ENCODE results near the gene MUC5AC.
A peak's percentile ranks its signal among the peaks of the same experiment; 100 is the strongest.

MUC5AC gene

DNA sequence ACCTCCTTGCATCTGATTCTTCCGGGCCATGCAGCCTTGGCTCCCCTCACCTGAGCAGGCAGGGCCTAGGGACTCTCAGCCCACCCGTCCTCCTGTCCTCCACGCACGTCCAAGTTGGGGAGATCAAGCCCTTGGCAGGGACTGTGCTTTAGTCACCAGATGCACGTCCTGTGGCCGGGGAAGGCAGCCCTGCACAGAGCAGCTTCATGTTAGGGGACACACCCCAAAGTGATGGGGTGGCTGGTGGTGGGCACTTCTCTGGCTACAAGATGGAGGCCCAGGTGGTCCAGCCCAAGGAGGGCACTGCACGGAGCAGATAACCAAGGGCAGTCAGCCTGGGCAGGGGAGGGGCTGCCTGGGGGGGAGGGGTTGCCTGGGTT is 66.3 kb downstream of the MUC5AC start:
- TF ChIP-seq, protein P1, sequence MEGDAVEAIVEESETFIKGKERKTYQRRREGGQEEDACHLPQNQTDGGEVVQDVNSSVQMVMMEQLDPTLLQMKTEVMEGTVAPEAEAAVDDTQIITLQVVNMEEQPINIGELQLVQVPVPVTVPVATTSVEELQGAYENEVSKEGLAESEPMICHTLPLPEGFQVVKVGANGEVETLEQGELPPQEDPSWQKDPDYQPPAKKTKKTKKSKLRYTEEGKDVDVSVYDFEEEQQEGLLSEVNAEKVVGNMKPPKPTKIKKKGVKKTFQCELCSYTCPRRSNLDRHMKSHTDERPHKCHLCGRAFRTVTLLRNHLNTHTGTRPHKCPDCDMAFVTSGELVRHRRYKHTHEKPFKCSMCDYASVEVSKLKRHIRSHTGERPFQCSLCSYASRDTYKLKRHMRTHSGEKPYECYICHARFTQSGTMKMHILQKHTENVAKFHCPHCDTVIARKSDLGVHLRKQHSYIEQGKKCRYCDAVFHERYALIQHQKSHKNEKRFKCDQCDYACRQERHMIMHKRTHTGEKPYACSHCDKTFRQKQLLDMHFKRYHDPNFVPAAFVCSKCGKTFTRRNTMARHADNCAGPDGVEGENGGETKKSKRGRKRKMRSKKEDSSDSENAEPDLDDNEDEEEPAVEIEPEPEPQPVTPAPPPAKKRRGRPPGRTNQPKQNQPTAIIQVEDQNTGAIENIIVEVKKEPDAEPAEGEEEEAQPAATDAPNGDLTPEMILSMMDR (IDR thresholded peaks at IDR 0.05; ENCODE audit: low read depth, low read length, missing control alignments) = no peak
- DNase-seq (ENCODE audit: extremely low read depth, low read depth) = no peak
- H3K4me3 ChIP-seq (replicated peaks; ENCODE audit: low read depth, low read length) = no peak overlapping the region

DNA sequence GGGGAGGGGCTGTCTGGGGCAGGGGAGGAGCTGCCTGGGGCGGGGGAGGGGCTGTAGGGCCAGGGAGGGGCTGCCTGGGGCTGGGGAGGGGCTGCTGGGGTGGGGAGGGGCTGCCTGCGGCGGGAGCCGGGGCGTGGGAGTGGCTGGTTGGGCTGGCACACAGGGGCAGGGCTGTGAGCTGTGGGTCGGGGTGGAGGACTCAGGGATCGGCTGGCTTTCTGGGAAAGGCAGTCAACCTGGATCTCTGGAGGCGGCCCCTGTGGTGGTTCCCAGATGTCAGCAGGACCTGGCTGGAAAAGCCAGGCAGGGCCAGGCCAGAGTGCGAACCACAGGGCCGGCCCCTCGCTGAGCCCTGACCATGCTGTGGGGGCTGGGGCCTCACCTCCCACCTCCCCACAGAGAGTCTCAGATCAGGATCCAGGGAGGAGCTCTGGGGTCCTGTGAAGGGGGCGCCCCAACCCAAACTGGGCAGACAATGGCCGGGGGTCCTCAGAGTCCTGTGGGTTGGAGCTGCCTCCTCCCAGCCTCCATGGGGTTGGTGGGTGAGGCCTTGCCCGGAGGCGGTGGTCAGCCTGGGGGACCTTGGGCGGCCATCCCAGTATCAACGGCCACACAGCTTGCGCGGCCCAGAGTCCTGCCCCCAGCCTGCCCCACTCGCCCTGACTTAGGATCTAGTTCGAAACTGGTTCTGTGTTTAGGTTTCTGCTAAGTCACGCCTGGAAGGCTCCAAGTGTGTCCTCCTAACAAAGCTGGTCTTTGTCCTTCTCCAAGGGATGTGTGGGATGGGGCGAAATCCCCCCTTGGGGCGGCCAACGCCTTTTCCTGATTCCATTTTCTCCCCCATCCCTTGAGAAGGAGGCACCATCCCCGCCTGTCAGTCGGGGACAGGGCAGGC is 67.0 kb downstream of the MUC5AC start:
- no peak for DNase-seq (ENCODE audit: extremely low read depth, low read depth)
- TF ChIP-seq, protein P1 (IDR thresholded peaks at IDR 0.05; ENCODE audit: low read depth, low read length, missing control alignments) = no peak
- H3K4me3 ChIP-seq (replicated peaks; ENCODE audit: low read depth, low read length) = no peak overlapping the region

DNA sequence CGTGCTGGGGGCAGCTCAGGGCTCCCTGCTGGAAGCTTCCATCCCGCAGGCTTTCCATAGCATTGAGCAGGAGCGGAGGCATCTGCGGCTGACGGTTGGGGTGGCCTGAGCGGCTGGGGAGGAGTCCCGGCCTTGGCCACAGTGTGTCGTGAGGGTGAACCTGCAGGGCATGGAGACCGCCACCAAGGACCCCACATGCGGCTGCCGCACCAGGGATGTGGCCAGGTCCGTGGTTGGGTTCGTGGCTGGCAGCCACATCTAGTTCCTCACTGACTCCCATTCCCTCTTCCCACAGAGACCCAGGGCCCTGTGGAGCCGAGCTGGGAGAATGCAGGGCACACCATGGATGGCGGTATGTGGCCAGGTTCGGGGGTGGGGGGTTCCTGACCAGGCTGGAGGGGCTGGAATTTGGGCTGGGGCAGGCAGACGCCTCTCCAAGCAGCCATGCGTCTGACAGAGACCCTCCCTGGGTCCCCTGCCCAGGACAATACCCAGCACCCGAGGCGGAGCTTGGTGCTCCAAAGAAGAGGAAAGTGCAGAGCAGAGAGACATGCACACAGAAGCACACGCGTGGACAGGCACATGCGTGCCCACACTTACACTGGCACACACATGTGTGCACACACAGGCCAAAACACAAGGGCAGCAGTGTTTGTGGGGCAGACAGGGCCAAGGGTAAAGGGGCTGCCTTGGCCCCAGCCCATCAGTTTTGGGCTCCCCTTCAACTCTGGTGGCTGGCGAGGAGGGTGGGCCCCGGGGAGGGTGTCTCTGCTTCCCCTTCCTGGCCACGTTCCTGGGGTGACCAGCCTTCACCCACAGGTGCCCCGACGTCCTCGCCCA is 67.9 kb downstream of the MUC5AC start:
- DNase-seq (ENCODE audit: extremely low read depth, low read depth) = no peak
- no peak overlapping the region for H3K4me3 ChIP-seq (replicated peaks; ENCODE audit: low read depth, low read length)
- TF ChIP-seq, protein P1 (IDR thresholded peaks at IDR 0.05; ENCODE audit: low read depth, low read length, missing control alignments) = no peak

DNA sequence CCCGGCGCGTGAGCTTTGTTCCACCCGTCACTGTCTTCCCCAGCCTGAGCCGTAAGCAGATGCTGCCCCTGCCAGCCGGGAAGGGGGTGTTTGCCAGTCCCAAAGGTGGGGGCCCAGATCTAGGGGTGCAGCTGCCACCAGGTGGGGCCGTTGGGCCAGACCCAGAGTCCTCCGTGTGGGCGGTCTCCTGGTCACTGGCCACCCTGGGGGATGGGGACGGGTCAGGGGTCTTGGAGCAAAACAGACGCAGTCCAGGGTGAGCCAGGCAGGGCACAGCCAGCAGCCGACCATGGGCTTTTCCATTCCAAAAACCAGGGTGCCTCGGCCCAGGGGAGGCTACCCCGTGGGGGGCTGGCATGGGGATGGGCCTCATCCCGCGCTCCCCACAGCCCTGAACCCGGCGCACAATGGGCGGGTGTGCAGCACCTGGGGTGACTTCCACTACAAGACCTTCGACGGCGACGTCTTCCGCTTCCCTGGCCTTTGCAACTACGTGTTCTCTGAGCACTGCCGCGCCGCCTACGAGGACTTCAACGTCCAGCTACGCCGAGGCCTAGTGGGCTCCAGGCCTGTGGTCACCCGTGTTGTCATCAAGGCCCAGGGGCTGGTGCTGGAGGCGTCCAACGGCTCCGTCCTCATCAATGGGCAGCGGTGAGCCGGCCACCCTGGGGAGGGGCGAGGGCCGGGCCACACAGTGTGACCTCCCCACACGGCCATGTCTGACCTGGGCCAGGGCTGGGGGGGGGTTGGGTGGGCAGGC is 68.7 kb downstream of the MUC5AC start:
- no peak for DNase-seq (ENCODE audit: extremely low read depth, low read depth)
- TF ChIP-seq, protein P1 (IDR thresholded peaks at IDR 0.05; ENCODE audit: low read depth, low read length, missing control alignments) = no peak
- no peak overlapping the region for H3K4me3 ChIP-seq (replicated peaks; ENCODE audit: low read depth, low read length)

DNA sequence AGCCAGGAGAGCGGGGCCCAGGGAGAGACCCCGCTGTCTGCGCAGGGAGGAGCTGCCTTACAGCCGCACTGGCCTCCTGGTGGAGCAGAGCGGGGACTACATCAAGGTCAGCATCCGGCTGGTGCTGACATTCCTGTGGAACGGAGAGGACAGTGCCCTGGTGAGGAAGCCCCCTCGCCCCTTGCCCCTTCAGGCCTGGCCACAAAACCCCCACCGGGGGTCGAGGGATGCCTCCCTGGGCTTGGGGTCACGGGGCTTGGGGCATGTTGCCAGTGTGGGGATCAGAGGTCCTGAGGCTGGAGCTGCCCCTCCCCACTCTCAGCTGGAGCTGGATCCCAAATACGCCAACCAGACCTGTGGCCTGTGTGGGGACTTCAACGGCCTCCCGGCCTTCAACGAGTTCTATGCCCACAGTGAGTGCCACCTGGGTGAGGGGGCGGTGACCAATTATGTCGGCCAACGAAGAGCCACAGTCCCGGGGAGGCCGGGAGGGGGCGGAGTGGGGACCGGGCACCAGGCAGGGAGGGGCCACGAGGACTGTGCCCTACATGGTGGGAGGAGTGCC is 69.3 kb downstream of the MUC5AC start:
- no peak for DNase-seq (ENCODE audit: extremely low read depth, low read depth)
- TF ChIP-seq, protein P1 (IDR thresholded peaks at IDR 0.05; ENCODE audit: low read depth, low read length, missing control alignments) = peak; percentile 15
- no peak overlapping the region for H3K4me3 ChIP-seq (replicated peaks; ENCODE audit: low read depth, low read length)

DNA sequence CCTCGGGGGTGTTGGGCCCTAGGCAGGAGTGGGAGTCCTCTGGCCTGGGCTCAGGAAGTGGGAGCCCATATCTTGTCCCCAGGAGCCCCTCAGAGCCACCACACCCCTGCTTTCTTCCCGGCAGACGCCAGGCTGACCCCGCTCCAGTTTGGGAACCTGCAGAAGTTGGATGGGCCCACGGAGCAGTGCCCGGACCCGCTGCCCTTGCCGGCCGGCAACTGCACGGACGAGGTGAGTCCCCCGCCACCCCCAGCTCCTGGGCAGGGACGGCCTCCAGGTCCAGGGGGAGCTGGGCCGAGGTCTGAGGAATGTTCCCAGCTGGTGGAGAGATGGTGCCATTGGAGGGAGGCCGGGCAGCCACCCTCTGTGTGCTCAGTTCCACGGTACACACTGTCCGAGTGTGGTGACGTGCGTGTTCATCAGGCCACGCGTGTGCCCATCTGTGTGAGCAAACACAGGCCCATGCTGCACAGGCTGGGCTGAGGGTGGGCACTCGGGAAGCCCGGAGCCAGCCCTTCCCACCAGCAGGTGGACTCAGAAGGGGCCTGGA is 69.9 kb downstream of the MUC5AC start:
- DNase-seq (ENCODE audit: extremely low read depth, low read depth) = no peak
- TF ChIP-seq, protein P1 (IDR thresholded peaks at IDR 0.05; ENCODE audit: low read depth, low read length, missing control alignments) = no peak
- no peak overlapping the region for H3K4me3 ChIP-seq (replicated peaks; ENCODE audit: low read depth, low read length)

Measured in HFF-Myc (cell line).